Stomach (tissue), 9 donors: ENCODE results near the gene ONECUT3. TPM values are rescaled to one million over a fixed set of nuclear protein-coding genes. Genes with fewer than 3 reads are reported as not detected.

Source experiments
- DNase-seq, 2 donors: peaks; one replicate each; pipeline versions ENCODE4 v3.0.0 to v3.0.0-alpha.2; 2013 to 2019
- H3K27ac ChIP-seq, 5 donors: fragments of 200-600 bp in 4 of 5; sonication (generic) in 4 of 5; one replicate each; pipeline ENCODE4 v1.5.1; 2013 to 2019; ENCODE audit warnings: mild to moderate bottlenecking in 1 of 5, moderate library complexity in 1 of 5
- H3K27me3 ChIP-seq, 3 donors: fragments of 200-600 bp; sonication (generic); one replicate each; pipeline ENCODE4 v1.5.1; 2017 to 2019; ENCODE audit warnings: mixed run types in 1 of 3
- H3K36me3 ChIP-seq, 4 donors: fragments of 200-600 bp; sonication (generic); 1 replicate in 3 of 4; 2 replicates in 1 of 4; pipeline ENCODE4 v1.5.1; 2016 to 2019
- H3K4me1 ChIP-seq, 4 donors: fragments of 200-600 bp; sonication (generic); one replicate each; pipeline ENCODE4 v1.5.1; 2016 to 2019
- H3K4me3 ChIP-seq, 4 donors: fragments of 200-600 bp; sonication (generic) in 3 of 4; one replicate each; pipeline ENCODE4 v1.5.1; 2016 to 2019; ENCODE audit warnings: mild to moderate bottlenecking in 1 of 4
- H3K9me3 ChIP-seq, 4 donors: fragments of 200-600 bp; sonication (generic); one replicate each; pipeline ENCODE4 v1.5.1; 2016 to 2019
- CTCF ChIP-seq, 7 experiments: fragments of 450-650 bp in 4 of 7; fragments of 200-600 bp in 3 of 7; sonication (generic) in 3 of 7; IDR thresholded peaks; one replicate each; pipeline ENCODE4 v1.5.1; 2016 to 2019; ENCODE audit warnings: antibody characterized with exemption in 7 of 7, control low read depth in 2 of 7, mild to moderate bottlenecking in 1 of 7
- EP300 ChIP-seq: sonication (generic); formaldehyde crosslinking; IDR thresholded peaks from one replicate; pipeline ENCODE4 v1.6.1; 2017; ENCODE audit warnings: antibody characterized with exemption
- POLR2A ChIP-seq, 4 donors: fragments of 450-650 bp; IDR thresholded peaks; one replicate each; pipeline ENCODE4 v1.6.1; 2016; ENCODE audit warnings: antibody characterized with exemption in 4 of 4, control low read depth in 2 of 4, mild to moderate bottlenecking in 1 of 4, moderate library complexity in 1 of 4
- POLR2AphosphoS5 ChIP-seq, 3 donors: sonication (generic); formaldehyde crosslinking; IDR thresholded peaks; one replicate each; pipeline ENCODE4 v1.6.1; 2016; ENCODE audit warnings: antibody characterized with exemption in 3 of 3
- WGBS, 5 donors: extraction: QIAGEN DNeasy Blood & Tissue Kit in 3 of 5; methylation state at CpG; one replicate each; pipeline versions ENCODE4 v1.1.5 to v1.1.7; 2013 to 2018; 5-methylcytosine and 5-hydroxymethylcytosine counted together
- intact Hi-C: fragments of 100-400 bp; cut with DNase I; formaldehyde crosslinking; loops from one replicate; pipeline ENCODE4 v1.15.1; 2023; ENCODE audit warnings: low total_unique reads
- polyA plus RNA-seq, 3 donors: library from polyadenylated mRNA; stranded (reverse); fragments of 200-250 nt; gene quantifications; one replicate each; pipeline ENCODE4 v1.2.3, GENCODE V29; 2013
- total RNA-seq, 5 donors: library from RNA; depleted of rRNA; stranded (reverse); fragments of >200 nt; gene quantifications; one replicate each; pipeline versions ENCODE4 v1.1.0 to v1.2.3, GENCODE V29; 2014 to 2016
- donor health status: healthy with polysubstance abuse.
- donor health status: Bipolar disorder and iron deficiency.
- donor health status: healthy.

ONECUT3 gene
- total and polyA plus RNA-seq, 8 donors = 0.13 to 0.37 (median 0.29) TPM; not detected in 5

- no peaks in the 10 kb centered on the region for H3K9me3 ChIP-seq
- no peak for TF ChIP-seq POLR2A (IDR thresholded peaks at IDR 0.05)
- no peak for TF ChIP-seq POLR2AphosphoS5 (IDR thresholded peaks at IDR 0.05)
- no peak for TF ChIP-seq CTCF (IDR thresholded peaks at IDR 0.05)
- TF ChIP-seq EP300 = no peak
These were observed 54.5 kb downstream of the ONECUT3 start for GRCh38 chr19:1807695-1808394.

GRCh38 chr19:1808395-1808731 is 55.1 kb downstream of the ONECUT3 start:
- TF ChIP-seq POLR2AphosphoS5 (IDR thresholded peaks at IDR 0.05) = no peak
- TF ChIP-seq CTCF (IDR thresholded peaks at IDR 0.05) = no peak
- TF ChIP-seq EP300 = no peak
- TF ChIP-seq POLR2A (IDR thresholded peaks at IDR 0.05) = no peak
- 68 to 93% (median 84%) methylated on average over 2 of the region's 2 CpGs for WGBS, 5 donors
- H3K4me3 ChIP-seq = no peak overlapping the region

More at GRCh38 chr19:1807695-1808394, 54.5 kb downstream of the ONECUT3 start:
- intact Hi-C loops = no loop called here
- Histone ChIP-seq H3K27ac (no peak overlapping the region), H3K4me3 (no peak overlapping the region), H3K27me3 (no peaks in the 10 kb centered on the region), H3K4me1 (peaks cover 11 to 17% (median 14%) of the 10 kb centered on the region in 4 donors), H3K36me3 (no peaks in the 10 kb centered on the region)
- WGBS, 5 donors = 46 to 86% (median 60%) methylated on average over 21 to 30 of the region's 30 CpGs
- peak in 1 of 2 donors; percentile 22 for DNase-seq

DNA sequence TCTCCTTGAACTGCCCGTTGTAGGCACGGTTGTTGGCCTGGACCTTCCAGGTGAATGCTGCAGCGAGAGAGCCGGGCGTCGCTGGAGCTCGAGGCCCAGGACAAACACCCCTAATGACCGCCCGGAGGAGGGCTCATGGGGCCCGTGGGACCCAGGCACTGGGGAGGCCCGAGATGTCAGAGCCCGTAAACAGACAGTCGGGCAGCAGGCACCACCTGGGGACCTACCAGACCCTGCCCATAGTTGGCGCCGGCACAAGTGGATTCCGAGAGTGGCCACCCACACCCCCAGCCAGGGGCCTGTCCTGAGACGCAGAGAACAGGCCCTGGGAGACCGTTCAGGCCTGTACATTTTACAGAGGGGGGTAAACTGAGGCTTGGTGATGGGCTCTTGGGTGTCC is 56.4 kb downstream of the ONECUT3 start:
- Histone ChIP-seq H3K27me3 (no peaks in the 10 kb centered on the region), H3K27ac (no peak overlapping the region), H3K9me3 (no peaks in the 10 kb centered on the region), H3K4me1 (peaks cover 19 to 28% (median 23%) of the 10 kb centered on the region in 4 donors), H3K4me3 (no peak overlapping the region), H3K36me3 (peaks cover 0 to 2% (median 2%) of the 10 kb centered on the region in 4 donors)
- intact Hi-C loops = no loop called here
- WGBS, 5 donors = 70 to 80% (median 73%) methylated on average over 9 to 18 of the region's 18 CpGs
- DNase-seq = no peak
- TF ChIP-seq POLR2A (IDR thresholded peaks at IDR 0.05) (no peak), POLR2AphosphoS5 (IDR thresholded peaks at IDR 0.05) (no peak), EP300 (no peak), CTCF (IDR thresholded peaks at IDR 0.05) (no peak)

More at GRCh38 chr19:1808395-1808731, 55.1 kb downstream of the ONECUT3 start:
- Histone ChIP-seq H3K27ac (no peak overlapping the region), H3K9me3 (no peaks in the 10 kb centered on the region), H3K36me3 (no peaks in the 10 kb centered on the region), H3K27me3 (no peaks in the 10 kb centered on the region), H3K4me1 (peaks cover 17 to 22% (median 19%) of the 10 kb centered on the region in 4 donors)
- no peak for DNase-seq
- intact Hi-C loops = no loop called here

GRCh38 chr19:1810439-1811160 is 57.3 kb downstream of the ONECUT3 start:
- WGBS, 5 donors = 80 to 86% (median 84%) methylated on average over 18 to 19 of the region's 19 CpGs
- Histone ChIP-seq H3K4me1 (peaks cover 19 to 28% (median 23%) of the 10 kb centered on the region in 4 donors), H3K4me3 (no peak overlapping the region), H3K27me3 (no peaks in the 10 kb centered on the region), H3K36me3 (peaks cover 3 to 11% (median 11%) of the 10 kb centered on the region in 4 donors), H3K27ac (peak overlapping the region in 2 of 5 donors; percentile 33 to 80), H3K9me3 (no peaks in the 10 kb centered on the region)
- TF ChIP-seq CTCF (IDR thresholded peaks at IDR 0.05) (no peak), EP300 (no peak), POLR2AphosphoS5 (IDR thresholded peaks at IDR 0.05) (no peak), POLR2A (IDR thresholded peaks at IDR 0.05) (no peak)
- intact Hi-C loops = no loop called here
- DNase-seq = no peak
